Measurements from ENCODE around the gene CDH23.

The CDH23 gene

DNA sequence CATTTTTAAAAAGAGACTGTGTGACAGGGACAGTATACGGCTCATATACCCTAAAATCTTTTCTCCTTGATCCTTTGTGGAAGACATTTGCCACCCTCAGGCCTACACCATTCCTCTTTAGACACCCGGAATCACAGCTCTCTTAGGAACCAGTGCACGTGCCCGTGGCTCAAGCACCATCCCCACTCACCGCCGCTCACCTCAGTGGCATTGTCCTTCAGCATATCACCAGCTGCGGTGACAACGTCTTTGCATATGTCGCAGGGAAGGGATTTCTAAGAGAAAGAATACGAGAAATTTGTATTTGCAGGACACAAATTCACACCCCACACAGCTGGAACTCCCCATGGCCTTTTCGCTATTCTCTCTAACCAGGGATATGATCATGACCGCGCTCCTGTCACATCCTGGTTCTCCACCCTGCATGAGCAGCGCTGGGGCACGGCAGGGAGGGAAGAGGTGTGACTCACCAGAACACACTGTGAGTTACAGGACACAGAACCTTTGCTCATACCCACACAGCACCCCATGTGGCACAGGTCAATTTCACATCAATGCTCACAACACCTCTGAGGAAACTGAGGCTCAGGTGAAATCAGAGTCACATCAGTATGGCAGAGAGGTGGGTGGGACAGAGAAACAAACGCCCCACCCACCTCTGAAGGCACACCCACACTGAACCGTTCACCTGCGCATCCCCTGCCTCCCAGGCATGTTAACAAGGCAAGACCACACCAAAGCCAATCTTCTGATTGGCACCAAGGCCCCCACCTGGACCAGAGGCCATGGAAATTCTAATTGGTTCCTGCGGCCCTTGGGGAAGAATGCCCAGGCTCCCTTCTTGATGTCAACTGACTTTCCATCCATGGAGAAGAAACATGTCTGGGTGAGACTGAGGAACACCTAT, 435.2 kb downstream of the CDH23 start:
- TF ChIP-seq, protein P1, sequence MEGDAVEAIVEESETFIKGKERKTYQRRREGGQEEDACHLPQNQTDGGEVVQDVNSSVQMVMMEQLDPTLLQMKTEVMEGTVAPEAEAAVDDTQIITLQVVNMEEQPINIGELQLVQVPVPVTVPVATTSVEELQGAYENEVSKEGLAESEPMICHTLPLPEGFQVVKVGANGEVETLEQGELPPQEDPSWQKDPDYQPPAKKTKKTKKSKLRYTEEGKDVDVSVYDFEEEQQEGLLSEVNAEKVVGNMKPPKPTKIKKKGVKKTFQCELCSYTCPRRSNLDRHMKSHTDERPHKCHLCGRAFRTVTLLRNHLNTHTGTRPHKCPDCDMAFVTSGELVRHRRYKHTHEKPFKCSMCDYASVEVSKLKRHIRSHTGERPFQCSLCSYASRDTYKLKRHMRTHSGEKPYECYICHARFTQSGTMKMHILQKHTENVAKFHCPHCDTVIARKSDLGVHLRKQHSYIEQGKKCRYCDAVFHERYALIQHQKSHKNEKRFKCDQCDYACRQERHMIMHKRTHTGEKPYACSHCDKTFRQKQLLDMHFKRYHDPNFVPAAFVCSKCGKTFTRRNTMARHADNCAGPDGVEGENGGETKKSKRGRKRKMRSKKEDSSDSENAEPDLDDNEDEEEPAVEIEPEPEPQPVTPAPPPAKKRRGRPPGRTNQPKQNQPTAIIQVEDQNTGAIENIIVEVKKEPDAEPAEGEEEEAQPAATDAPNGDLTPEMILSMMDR (IDR thresholded peaks at IDR 0.05) = no peak

DNA sequence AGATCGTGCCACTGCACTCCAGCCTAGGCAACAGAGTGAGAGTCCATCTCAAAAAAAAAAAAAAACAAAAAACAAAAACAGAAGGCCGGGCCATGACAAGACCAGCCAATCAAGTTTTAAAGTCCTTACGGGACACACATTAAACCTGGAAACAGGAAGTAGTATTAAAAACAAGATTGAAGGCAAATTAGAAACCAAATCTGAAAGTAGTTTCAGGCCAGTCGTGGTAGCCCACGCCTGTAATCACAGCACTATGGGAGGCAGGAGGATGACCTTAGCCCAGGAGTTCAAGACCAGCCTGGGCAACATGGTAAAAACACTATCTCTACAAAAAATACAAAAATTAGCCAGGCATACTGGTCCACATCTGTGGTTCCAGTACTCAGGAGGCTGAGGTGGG, 436.2 kb downstream of the CDH23 start:
- TF ChIP-seq, protein P1 (IDR thresholded peaks at IDR 0.05) = no peak

DNA sequence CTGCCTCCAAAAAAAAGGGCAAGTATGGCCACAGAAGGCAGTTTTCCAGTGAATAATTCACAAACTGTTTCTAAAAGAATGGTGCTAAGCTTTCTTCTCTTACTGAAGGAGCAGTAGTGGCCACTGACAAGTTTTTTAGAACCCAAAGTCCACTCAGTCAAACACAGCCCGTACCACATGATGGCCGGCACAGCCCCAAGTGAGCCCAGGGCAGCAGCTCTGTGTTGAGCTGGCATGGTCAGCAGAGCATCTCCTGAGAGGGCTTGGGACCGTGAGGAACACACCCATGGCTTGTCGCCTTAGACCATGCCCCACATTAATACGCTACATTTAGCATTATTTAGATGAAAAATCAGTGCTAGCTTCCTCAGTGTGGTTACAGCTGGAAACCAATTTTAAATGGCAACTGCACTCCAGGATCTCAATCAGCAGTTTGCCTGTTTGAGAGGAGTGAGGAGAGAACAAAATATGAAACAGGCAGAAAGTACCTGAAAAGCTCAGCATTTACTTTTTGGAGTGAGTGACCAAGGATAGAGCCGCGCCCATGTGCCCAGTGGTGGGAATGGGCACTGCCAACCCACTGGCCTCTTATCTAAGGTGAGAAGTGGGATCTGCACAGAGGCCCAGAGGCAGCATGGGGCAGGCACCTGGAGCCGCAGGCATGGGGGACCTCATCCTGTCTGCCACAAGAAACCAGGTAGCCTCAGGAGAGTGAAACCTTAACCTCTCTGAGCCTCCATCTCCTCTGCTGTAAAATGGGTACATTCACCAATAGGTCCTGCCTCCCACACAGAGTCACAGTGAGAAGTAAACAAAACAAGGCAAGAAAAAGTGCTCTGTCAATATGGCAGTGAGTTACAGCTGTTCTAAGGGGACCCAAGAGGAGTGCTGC, 437.0 kb downstream of the CDH23 start:
- TF ChIP-seq, protein P1 (IDR thresholded peaks at IDR 0.05) = no peak

DNA sequence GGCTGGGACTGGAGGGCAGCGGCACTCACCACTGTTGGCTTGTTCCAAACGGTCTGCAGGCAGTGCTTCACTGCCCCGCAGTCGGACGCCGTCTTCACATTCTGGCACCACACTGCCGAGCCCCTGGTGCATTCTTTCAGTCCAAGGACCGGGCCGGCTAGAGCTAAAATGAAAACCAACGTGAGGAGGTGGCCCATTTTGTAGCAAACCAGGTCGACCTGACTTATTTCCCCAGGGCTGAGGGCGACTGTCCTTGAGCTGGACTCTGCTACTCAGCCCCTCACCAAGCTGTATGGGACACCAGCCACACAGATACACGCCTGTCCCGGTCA, 437.6 kb downstream of the CDH23 start:
- TF ChIP-seq, protein P1 (IDR thresholded peaks at IDR 0.05) = no peak

DNA sequence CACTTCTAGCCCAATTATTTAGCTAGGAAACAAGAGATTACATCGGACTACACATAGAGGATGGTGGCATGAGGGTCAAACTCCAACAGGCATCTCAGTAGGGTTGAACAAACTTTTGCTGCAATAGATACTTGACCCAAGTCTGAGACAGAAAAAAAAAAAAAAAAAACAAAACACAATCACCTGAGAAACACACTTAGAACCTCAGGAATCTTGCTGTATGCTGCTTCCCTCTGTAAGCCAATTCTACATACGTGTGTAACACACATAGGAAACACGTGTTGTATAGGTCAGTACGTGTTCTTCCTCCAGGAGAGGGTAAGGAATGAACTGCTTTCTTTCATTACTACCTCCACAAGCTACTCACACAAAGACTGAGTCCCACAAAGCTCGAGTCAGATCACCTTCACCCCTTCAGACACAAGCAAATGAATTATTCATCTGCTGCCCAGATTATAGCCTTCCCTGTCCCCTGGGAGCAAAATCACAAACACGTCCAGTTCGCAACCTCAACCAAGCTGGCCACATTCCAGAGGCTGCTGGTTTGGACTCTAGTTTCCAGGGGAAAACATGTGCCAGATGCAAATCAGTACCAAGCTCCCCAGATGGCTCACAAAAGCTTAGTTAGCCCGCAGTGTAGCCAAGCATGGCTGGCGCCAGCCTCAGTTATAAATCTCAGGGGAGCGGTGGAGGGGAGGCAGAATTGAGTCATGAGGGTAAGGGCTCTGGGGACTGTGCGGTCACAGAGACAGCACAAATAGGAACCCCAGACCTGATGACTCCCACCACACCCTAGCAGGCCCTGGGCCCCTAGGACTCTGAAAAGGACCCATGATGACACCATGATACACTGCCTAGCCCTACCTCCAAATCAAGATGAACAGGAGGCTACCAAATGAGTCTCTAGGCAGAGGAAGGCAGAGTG, 439.2 kb downstream of the CDH23 start:
- TF ChIP-seq, protein P1 (IDR thresholded peaks at IDR 0.05) = no peak

DNA sequence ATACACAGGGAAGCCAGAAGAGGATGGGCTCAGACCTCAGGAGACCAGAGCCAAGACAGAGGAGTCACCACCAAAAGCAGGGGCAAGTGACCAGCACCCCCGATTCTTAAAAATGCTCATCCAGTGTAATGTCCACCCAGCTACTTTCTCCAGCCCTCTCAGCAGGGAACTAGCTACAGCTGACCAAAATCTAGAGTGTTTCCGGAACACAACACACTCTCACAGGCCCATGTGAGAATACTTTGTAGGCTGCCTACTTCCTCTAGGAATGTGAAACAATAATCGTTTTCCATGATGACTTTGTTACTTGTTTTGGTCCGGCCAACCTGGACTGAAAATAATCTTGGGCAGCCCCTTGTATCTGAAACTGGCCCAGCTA, 439.9 kb downstream of the CDH23 start:
- TF ChIP-seq, protein P1 (IDR thresholded peaks at IDR 0.05) = no peak

Measured in LNCAP (cell line).